Heart right ventricle (tissue), 16 donors: ENCODE measurements around the gene BEST4. TPM values are rescaled to one million over a fixed set of nuclear protein-coding genes. Genes with fewer than 3 reads are reported as not detected.

Experiments
- ATAC-seq, 8 donors: fragments of 200-7000 bp; cut with Tn5 transposase; one replicate each; pipeline ENCODE4 v1.9.1; 2020; ENCODE audit warnings: mild to moderate bottlenecking in 8 of 8, moderate library complexity in 8 of 8, moderate number of reproducible peaks in 1 of 8
- DNase-seq, 2 donors: peaks; one replicate each; pipeline ENCODE4 v3.0.0-alpha.2; 2020
- H3K27ac ChIP-seq, 10 donors: fragments of 200-600 bp; sonication (generic) in 2 of 10; one replicate each; pipeline versions ENCODE4 v1.5.0 to v1.8.0; 2020 to 2022; ENCODE audit warnings: mild to moderate bottlenecking in 3 of 10
- H3K27me3 ChIP-seq, 7 donors: fragments of 200-600 bp; one replicate each; pipeline ENCODE4 v1.8.0; 2021 to 2022; ENCODE audit warnings: mild to moderate bottlenecking in 2 of 7
- H3K36me3 ChIP-seq, 9 donors: fragments of 200-600 bp; sonication (generic) in 1 of 9; one replicate each; pipeline versions ENCODE4 v1.5.0 to v1.8.0; 2020 to 2022; ENCODE audit warnings: mild to moderate bottlenecking in 2 of 9
- H3K4me1 ChIP-seq, 9 donors: fragments of 200-600 bp; sonication (generic) in 1 of 9; one replicate each; pipeline versions ENCODE4 v1.5.0 to v1.8.0; 2020 to 2022; ENCODE audit warnings: mild to moderate bottlenecking in 4 of 9
- H3K4me3 ChIP-seq, 10 donors: fragments of 200-600 bp; sonication (generic) in 2 of 10; one replicate each; pipeline versions ENCODE4 v1.5.0 to v1.8.0; 2020 to 2022; ENCODE audit warnings: mild to moderate bottlenecking in 7 of 10, moderate library complexity in 2 of 10
- H3K9me3 ChIP-seq, 11 donors: fragments of 200-600 bp in 10 of 11; sonication (generic) in 2 of 11; one replicate each; pipeline versions ENCODE4 v1.5.0 to v1.8.0; 2013 to 2022; ENCODE audit warnings: mild to moderate bottlenecking in 2 of 11, control low read depth in 1 of 11, moderate library complexity in 1 of 11
- CTCF ChIP-seq, 9 donors: fragments of 200-600 bp; sonication (generic) in 2 of 9; IDR thresholded peaks; one replicate each; pipeline versions ENCODE4 v1.5.0 to v1.8.0; 2021 to 2022; ENCODE audit warnings: antibody characterized with exemption in 9 of 9, mild to moderate bottlenecking in 5 of 9, moderate library complexity in 1 of 9
- WGBS, 2 donors: extraction: QIAGEN DNeasy Blood & Tissue Kit; methylation state at CpG; one replicate each; pipeline ENCODE4 v1.1.7; 2013; ENCODE audit warnings: inconsistent platforms in 1 of 2; 5-methylcytosine and 5-hydroxymethylcytosine counted together
- intact Hi-C, 10 donors: fragments of 100-400 bp; cut with DNase I; formaldehyde crosslinking; loops; one replicate each; pipeline versions ENCODE4 v1.11.1 to v1.14.2; 2022
- polyA plus RNA-seq, 2 donors: library from polyadenylated mRNA; stranded (reverse); fragments of 200-250 nt; gene quantifications; one replicate each; pipeline ENCODE4 v1.2.3, GENCODE V29; 2013
- total RNA-seq, 10 donors: library from RNA; stranded (reverse); fragmentation: NEBNext Ultra II Directional in 3 of 10; extraction: Animal tissue kit (Norgen Biotek cat#: 25700) in 3 of 10; gene quantifications; one replicate each; pipeline versions ENCODE4 v1.2.1 to v1.2.4, GENCODE V29; 2021 to 2023
- donor health status: Arrhythmogenic right ventricular cardiomyopathy.
- donor health status: ischemic (EF 13 %, LVEDD 7.1; RV severe dilation, severe dysfunction).
- donor health status: healthy with polysubstance abuse.
- donor health status: DM: no; HTN: yes; CAD: no.
- donor health status: DM: no; HTN: no; CAD: no.
- donor health status: ischemic (EF 25% LVEDD 6.9; RV normal size, moderate dysfunction).
- donor health status: ischemic (EF 25% LVEDD 5.7; RV mildly dilated, moderate dysfunction).
- donor health status: healthy.
- donor health status: DM: yes; HTN: yes; CAD: no.
- donor health status: Ischemic cardiomyopathy.
- donor health status: ischemic (EF 35%, LVEDD 5.7; RV mildly dilated, moderate dysfunction).
- donor health status: nonischemic (EF 11% LVEDD 7.7; RV severe dilation, severe dysfunction).
- donor health status: DM: yes; HTN: yes; CAD: no.
- donor health status: PGD.
- donor health status: ischemic (EF 29% LVEDD 5.4; RV normal size, mild dysfunction).
- donor health status: nonischemic (EF 23%, LVEDD 6.1; RV moderate dilation, normal function).

Gene BEST4
- total and polyA plus RNA-seq, 12 donors = 0.07 to 0.44 (median 0.16) TPM; not detected in 5

DNA sequence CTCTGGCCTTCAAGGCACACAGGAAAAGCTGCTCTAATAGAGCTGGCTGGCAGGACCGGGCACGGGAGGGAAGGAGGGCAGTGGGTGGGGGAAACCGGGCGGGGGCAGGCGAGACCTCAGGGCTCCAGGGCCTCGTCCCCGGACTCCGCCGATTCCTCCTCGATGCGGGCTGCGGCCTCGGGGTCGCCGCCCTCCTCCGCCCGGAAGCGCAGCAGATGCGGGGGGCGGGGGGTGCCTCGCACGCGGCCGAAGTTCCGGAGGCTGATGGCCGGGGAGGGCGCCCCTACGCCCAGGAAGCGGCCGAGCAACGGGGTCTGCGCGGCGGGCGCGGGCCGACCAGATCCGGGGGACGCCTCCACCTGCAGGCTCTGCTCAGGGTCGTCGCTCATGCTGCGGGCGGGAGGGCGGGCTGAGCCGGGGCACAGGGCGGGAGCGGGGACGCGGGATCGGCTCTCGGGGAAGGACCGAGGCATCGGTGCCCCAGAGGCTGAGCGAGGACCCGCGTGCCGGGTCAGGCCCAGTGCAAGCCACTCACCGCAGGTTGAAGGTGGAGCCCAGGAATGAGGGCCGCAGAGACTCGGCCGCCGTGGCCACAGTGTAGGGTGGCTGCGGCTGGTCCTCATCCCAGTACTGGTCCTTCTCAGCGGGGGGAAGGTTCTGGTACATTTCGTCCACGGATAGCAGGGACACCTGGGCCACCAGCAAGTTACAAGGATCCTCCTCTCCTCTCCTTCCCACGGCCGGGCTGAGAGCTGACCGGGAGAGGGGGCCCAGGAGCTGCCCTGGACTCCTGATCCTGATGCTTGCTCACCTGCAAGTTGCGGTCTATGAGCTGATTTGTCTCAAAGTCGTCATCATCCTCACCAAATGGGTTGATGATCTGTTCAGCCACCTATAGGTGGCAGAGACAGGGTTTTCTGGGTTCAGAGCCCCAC lies 3.6 kb downstream of the BEST4 start:
- Histone ChIP-seq H3K27me3 (peaks cover 0 to 7% (median 0%) of the 10 kb centered on the region in 7 donors), H3K27ac (peak overlapping the region in 5 of 10 donors; percentile 35 to 63 (median 39)), H3K36me3 (peaks cover 0 to 29% (median 6%) of the 10 kb centered on the region in 9 donors), H3K4me3 (peak overlapping the region; percentile 12 to 61 (median 58)), H3K9me3 (no peaks in the 10 kb centered on the region), H3K4me1 (peaks cover 0 to 34% (median 29%) of the 10 kb centered on the region in 9 donors)
- intact Hi-C loops = loop anchor here in 7 of 10 donors (5.0 to 10.0 kb wide), 6 partner anchors 38 to 520 kb away; no protein-coding TSS in a partner anchor
- ATAC-seq (peak; percentile 2 to 42 (median 18)), DNase-seq (no peak)
- TF ChIP-seq CTCF (IDR thresholded peaks at IDR 0.05) = peak in 1 of 9 donors; percentile 5
- 7 to 9% methylated on average over 64 to 71 of the region's 71 CpGs for WGBS, 2 donors

DNA sequence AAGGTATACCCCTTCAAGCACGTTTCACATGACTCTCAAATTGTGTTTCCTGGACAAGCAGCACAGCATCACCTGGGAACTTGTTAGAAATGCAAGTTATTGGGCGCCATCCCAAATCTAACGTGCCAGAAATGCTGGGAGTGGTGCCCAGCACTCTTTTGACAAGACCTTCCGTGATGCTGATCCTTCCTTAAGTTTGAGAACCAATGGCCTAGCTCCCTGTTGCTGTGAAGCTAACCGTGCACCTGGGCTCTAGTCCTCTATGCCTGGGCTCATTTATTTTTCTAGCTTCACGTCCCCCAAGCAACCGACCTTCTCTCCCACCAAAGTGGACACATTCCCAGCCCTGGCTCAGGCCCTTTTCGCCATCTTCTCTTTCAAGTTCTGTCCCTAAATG lies 4.3 kb downstream of the BEST4 start:
- intact Hi-C loops = loop anchor here in 6 of 10 donors (10.0 kb wide), 3 partner anchors 51 to 521 kb away; no protein-coding TSS in a partner anchor
- Histone ChIP-seq H3K27ac (peak overlapping the region in 5 of 10 donors; percentile 35 to 63 (median 39)), H3K27me3 (peaks cover 0 to 7% (median 0%) of the 10 kb centered on the region in 7 donors), H3K4me1 (peaks cover 0 to 39% (median 29%) of the 10 kb centered on the region in 9 donors), H3K9me3 (no peaks in the 10 kb centered on the region), H3K36me3 (peaks cover 0 to 36% (median 8%) of the 10 kb centered on the region in 9 donors), H3K4me3 (peak overlapping the region; percentile 12 to 61 (median 58))
- DNase-seq (no peak), ATAC-seq (no peak)
- no peak for TF ChIP-seq CTCF (IDR thresholded peaks at IDR 0.05)
- 43 to 51% methylated on average over 8 of the region's 8 CpGs for WGBS, 2 donors

DNA sequence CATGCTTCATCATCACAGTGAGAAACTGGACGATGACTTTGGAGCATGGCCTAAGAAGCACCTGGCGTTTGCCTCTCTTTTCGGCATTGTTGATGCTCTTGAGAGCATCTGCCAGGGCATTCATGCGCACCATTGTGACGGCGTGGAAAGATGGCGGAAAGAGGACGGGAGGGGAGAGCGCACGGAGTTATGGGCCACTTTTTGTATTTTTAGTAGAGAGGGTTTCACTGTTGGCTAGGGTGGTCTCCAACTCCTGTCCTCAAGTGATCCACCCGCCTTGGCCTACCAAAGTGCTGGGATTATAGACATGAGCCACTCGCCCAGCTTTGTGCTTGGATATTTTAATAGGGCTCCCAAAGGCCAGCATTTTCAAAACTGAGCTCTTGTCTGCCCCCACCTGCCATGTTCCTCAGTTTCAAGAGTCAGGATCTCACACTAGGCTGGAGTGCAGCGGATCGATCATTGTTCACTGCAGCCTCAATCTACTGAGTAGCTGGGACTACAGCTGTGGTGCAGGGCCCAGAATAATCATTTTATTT lies 7.3 kb downstream of the BEST4 start:
- ATAC-seq = no peak
- H3K4me1 ChIP-seq = peaks cover 2 to 55% (median 43%) of the 10 kb centered on the region in 9 donors
- H3K9me3 ChIP-seq = no peaks in the 10 kb centered on the region
- H3K36me3 ChIP-seq = peaks cover 0 to 59% (median 24%) of the 10 kb centered on the region in 9 donors
- 94 to 95% methylated on average over 14 of the region's 14 CpGs for WGBS, 2 donors
- no peak for DNase-seq
- intact Hi-C loops = loop anchor here in 6 of 10 donors (10.0 kb wide), 3 partner anchors 54 to 524 kb away; no protein-coding TSS in a partner anchor
- no peak overlapping the region for H3K27ac ChIP-seq
- H3K4me3 ChIP-seq = no peak overlapping the region
- no peak for TF ChIP-seq CTCF (IDR thresholded peaks at IDR 0.05)
- peaks cover 0 to 7% (median 0%) of the 10 kb centered on the region in 7 donors for H3K27me3 ChIP-seq
